Retinal pigment epithelial cell (primary cell): ENCODE results near the gene DEFB114.

Experiments used
- DNase-seq: peaks from one replicate; pipeline ENCODE4 v3.0.0-alpha.2; 2010; ENCODE audit warnings: low read depth
- H3K4me3 ChIP-seq: 2 replicates; pipeline ENCODE4 v1.5.1; 2011; ENCODE audit warnings: mild to moderate bottlenecking, low read length, control low read depth, moderate library complexity
- TF ChIP-seq, protein P1 (sequence below): conservative IDR thresholded peaks from 2 replicates; pipeline ENCODE4 v1.5.1; 2011; ENCODE audit warnings: low read depth, low read length, control low read depth, inconsistent platforms

DEFB114 gene, protein sequence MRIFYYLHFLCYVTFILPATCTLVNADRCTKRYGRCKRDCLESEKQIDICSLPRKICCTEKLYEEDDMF

DNA sequence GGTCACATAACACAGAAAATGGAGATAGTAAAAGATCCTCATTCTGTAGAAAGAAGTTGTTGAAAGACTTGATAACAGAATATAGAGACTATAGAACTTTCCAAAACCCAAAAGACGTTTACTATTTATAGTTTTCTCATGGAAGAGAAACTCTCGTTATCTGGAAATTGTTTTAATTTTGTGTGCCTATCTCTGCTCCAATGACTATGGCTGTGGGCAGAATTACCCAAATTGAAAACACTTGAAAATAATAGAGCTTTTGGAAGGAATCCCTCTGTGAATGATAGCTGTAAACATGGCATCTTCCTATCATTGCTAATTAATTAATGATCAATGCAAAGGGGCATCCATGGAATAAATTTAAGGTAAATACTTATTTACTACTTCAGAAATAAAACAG lies at the start of gene DEFB114:
Gene DEFB114, minus strand, starts transcription at position 101 of the 400 bp plus-strand sequence. Its CDS starts 59 bp downstream, at position 42.
- no peak for DNase-seq
- H3K4me3 ChIP-seq, result no peak within 1 kb of the TSS
- TF ChIP-seq, protein P1, sequence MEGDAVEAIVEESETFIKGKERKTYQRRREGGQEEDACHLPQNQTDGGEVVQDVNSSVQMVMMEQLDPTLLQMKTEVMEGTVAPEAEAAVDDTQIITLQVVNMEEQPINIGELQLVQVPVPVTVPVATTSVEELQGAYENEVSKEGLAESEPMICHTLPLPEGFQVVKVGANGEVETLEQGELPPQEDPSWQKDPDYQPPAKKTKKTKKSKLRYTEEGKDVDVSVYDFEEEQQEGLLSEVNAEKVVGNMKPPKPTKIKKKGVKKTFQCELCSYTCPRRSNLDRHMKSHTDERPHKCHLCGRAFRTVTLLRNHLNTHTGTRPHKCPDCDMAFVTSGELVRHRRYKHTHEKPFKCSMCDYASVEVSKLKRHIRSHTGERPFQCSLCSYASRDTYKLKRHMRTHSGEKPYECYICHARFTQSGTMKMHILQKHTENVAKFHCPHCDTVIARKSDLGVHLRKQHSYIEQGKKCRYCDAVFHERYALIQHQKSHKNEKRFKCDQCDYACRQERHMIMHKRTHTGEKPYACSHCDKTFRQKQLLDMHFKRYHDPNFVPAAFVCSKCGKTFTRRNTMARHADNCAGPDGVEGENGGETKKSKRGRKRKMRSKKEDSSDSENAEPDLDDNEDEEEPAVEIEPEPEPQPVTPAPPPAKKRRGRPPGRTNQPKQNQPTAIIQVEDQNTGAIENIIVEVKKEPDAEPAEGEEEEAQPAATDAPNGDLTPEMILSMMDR, result no peak

GRCh38 chr6:50007819-50008218 lies 43.9 kb upstream of the DEFB114 start:
- DNase-seq, result peak; percentile 86
- no peak overlapping the region for H3K4me3 ChIP-seq
- TF ChIP-seq, protein P1, result no peak

DNA sequence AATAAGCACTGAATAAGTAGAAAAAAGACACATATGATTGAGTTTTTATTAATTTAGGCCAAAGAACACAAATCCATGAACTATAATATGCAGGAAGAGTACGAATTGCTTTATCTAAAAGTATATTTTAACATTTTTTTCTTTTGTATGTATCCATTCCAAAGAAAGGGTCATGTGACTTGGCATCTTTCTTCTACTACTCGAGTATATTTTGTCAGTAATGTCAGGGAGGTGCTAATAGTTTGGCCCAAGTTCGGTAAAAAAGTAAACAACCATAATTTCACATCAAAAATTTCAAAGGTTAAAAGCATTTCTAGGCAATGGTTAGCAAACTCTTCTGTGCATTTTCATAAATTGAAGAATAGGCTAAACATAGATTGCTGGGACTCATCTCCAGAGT lies 39.2 kb upstream of the DEFB114 start:
- TF ChIP-seq, protein P1, result no peak
- DNase-seq, result no peak
- H3K4me3 ChIP-seq, result no peak overlapping the region

DNA sequence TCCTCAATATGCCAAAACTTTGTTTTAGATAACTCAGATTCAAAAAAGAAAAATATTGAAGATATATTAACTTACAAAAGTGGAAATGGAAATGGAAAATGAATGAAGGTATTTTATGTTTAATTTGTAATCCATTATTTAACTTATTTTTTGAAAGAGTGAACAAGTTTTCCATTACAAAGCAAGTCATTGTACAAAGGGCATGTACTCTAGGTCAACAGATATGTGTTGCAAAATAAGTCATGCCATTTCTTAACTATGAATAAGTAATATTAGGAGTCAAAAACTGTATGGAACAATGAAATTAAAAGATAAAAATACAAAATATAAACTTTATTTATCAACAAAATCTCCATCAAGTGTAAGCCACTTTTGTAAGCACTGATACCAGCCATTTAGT lies 31.3 kb upstream of the DEFB114 start:
- TF ChIP-seq, protein P1, result no peak
- no peak for DNase-seq
- H3K4me3 ChIP-seq, result no peak overlapping the region

GRCh38 chr6:49988900-49989299 lies 24.9 kb upstream of the DEFB114 start:
- no peak overlapping the region for H3K4me3 ChIP-seq
- TF ChIP-seq, protein P1, result no peak
- DNase-seq, result no peak

- TF ChIP-seq, protein P1, result no peak
- no peak for DNase-seq
- no peak overlapping the region for H3K4me3 ChIP-seq
Measured at GRCh38 chr6:49987749-49988148, 23.8 kb upstream of the DEFB114 start.

DNA sequence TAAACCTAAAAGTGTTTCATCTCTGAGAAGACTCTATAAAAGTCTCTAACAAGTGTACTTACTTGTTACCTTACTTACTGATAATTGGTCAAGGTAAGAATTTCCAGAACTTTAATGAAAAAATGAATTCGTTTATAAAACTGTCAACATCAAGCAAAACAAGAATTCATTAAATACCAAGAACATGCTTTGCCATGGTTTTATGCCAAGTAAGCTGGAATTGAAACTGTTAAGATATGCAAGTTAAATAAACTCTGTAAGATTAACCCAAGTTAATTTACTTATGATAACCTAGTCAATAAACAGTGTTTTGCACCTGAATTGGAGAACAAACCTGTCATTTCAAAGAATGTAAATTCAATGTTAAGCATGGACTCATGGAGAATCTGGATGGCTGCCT lies 22.6 kb upstream of the DEFB114 start:
- H3K4me3 ChIP-seq, result no peak overlapping the region
- no peak for DNase-seq
- TF ChIP-seq, protein P1, result no peak
